NCI-H1930 (cell line): ENCODE measurements around the gene RASL12.
"Not testable (repeated sequence)": the region's sequence is repeated elsewhere in the genome, so short reads cannot be mapped to it uniquely, and the experiment has no call there.

Experiments used
- DNase-seq, 2 experiments: peaks; one replicate each; lab custom pipeline; 2025; lab: John Stamatoyannopoulos, UW

Gene RASL12

DNA sequence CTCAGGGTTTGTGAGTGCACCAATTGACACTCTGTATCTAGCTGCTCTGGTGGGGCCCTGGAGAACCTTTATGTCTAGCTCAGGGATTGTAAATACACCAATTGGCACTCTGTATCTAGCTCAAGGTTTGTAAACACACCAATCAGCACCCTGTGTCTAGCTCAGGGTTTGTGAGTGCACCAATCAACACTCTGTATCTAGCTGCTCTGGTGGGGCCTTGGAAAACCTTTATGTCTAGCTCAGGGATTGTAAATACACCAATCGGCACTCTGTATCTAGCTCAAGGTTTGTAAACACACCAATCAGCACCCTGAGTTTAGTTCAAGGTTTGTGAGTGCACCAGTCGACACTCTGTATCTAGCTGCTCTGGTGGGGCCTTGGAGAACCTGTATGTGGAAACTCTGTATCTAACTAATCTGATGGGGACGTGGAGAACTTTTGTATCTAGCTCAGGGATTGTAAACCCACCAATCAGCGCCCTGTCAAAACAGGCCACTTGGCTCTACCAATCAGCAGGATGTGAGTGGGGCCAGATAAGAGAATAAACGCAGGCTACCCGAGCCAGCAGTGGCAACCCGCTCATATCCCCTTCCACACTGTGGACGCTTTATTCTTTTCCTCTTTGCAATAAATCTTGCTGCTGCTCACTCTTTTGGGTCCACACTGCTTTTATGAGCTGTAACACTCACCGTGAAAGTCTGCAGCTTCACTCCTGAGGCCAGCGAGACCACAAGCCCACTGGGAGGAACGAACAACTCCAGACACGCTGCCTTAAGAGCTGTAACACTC is 8.0 kb upstream of the RASL12 start:
- DNase-seq: not testable (repeated sequence)

DNA sequence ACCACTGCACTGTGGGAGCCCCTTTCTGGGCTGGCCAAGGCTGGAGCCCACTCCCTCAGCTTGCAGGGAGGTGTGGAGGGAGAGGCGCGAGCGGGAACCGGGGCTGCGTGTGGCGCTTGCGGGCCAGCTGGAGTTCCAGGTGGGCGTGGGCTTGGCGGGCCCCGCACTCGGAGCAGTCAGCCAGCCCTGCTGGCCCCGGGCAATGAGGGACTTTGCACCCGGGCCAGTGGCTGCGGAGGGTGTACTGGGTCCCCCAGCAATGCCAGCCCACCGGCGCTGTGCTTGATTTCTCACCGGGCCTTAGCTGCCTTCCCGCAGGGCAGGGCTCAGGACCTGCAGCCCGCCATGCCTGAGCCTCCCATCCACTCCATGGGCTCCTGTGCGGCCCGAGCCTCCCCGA is 7.2 kb upstream of the RASL12 start:
- DNase-seq: not testable (repeated sequence)

DNA sequence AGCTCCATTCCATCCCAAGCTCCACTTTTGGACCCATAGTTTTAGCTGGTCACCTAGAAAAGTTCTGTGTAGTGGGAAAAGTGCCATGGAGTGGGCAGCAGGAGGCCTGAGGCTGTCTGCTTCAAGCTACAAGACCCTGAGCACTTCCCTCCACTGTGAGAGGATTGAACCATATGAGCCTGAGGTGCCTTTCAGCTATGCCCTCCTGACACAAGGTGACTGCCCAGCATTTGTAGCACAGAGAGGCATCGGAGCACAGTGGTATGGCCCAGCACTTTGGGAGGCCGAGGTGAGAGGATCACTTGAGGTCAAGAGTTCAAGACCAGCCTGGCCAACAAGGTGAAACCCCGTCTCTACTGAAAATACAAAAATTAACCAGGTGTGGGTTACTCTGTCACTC is 4.8 kb upstream of the RASL12 start:
- DNase-seq: no peak

DNA sequence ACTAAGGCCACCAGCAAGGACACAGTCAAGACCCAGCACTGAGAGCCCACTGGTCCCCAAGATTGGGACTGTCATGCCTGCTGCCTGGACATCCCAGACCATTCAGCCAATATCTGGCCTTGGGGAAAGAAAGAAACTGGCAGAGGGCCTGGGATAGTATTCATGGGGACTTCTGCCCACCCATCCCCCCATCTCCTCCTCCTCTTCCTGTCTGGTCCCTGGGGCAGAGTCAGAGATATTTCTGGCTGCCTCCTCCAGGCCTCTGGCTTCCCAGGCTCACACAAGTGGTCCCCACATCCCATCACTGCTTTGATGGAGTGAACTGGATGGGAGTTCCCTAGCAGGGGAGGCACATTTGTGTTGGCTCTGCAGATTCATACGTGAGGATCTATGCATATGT is 4.2 kb upstream of the RASL12 start:
- no peak for DNase-seq

DNA sequence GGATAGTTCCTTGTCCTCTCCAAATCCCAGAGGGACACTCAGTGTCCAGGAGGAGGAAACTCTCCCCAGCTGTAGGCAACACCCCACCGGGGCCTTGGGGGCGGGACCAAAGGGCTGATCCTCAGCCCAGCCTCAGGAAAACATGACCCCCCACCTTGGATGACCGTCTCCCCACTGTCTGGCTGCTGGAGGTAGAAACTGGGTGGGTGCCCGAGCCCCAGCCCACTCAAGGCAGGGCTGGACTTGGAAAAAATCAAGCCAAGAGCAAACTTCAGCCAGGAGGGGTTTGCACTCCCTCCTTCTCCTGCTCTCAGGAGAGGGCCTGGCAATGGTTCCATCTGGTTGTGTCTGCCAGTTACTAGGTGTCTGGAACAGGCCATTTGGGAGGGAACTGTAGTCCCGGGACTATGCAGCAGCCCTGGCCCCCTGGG is 3.6 kb upstream of the RASL12 start:
- DNase-seq: no peak

DNA sequence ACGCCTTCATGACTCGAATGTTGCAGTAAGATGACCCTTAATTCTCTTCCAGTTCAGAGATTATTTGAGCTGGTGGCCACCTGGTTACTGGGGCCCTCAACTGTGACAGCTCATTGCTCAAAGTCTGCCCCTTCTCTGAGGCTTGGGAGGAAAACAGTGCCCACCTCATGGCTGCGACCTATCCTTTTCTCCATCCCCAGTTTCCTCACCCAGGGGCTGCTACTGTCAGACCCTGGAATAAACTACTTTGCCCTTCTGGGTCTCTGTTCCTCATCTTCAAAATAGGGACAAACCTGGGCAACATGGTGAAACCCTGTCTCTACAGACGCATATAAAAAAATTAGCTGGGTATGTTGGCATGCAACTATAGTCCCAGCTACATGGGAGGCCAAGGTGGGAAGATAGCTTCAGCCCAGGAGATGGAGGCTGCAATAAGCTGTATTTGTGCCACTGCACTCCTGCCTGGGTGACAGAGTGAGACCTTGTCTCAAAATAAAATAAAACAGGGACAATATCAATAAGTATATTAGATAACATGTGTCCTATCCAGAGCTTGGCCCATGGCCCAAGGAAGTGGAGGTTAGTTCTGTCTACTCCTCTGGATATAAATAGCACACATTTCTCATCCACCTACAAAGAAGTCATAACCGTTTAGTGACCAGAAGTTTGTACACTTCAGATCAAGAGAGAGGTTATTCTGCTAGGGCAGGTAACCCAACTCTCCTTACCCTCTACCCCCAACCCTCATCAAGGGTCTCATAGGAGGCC is 2.2 kb upstream of the RASL12 start:
- no peak for DNase-seq

DNA sequence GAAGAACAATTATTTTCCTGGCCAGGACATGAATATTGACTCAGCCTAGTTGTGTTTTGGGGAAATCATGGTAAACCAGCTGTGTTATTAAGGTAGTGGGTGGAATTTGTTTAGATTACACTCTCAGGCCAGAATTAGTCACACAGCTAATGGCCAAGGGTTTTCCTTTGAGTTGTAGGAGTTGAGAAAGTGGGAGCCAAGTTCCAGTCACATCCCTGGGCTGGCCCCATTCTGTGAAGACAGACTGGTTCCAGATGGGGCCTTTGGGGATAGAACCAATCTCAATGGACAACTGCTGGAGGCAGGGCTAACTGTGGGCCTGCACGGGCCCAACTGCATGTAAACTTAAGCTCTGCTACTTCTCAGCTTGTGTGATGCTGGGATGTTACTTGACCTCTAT is 1.4 kb upstream of the RASL12 start:
- DNase-seq: no peak

DNA sequence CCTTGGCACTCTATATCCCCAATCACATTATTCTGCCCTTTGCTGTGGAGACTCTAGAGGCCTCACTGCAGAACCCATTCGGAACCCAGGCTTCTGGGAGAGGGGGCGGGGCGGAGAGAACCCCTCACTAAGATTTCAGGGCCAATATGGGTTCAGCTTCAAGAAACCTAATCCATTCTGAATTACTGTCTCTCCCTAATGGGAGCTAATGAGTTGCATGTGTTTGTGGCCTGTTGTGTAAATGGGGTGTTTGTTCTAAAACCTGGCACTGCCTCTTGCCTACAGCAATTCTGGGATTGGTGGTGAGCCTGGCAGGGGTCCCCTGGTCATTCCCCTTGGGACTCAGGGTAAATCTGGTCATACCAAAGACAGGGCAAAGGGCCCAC is 605 bp upstream of the RASL12 start:
- no peak for DNase-seq

DNA sequence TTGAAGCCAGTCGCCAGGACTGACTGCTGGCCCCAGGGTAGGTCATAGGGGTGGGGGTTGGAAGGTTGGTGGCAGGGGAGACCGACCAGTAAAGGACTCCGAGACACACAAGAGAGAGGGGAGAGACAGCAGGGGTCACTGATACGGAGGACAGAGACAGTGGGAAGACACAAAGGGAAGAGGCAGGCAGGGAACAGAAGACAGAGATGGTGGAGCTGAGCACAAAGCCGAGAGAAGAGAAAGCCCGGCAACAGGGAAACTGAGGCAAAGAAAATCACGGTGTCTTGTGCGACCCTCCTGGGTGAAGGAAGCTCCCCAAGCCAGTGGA is 510 bp downstream of the RASL12 start:
- no peak for DNase-seq

DNA sequence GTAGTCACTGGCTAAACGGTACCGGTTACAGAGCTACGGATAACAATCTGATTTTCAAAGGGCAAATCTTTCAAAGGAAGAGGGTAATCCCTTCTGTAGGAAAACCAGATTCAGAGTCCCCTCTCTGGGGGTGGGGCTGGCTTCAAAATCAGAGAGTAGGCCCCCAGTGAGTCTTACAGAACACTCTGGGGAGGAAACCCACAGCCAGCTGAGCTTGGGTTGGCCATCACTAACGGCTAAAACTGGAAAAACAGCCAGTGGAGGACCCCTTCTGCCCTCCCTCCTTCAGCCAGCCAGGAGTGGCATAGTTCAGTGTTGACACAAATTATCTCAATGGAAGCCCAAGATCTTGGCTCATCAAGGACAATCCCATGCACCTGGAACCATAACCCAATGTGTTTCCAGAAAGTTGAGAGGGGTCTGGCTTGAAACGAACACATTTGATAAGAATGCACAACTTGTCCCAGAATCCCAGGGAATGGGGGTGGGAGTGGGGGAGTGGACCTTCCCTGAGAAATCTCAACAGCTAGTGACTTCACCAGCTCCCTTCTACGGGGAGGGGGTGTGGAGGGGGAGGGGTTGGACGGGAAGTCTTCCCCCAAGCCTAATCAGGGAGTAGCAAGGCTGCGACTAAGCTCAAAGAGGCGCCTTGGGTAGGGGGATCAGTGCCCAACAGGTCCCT is 1.0 kb downstream of the RASL12 start:
- DNase-seq: no peak

DNA sequence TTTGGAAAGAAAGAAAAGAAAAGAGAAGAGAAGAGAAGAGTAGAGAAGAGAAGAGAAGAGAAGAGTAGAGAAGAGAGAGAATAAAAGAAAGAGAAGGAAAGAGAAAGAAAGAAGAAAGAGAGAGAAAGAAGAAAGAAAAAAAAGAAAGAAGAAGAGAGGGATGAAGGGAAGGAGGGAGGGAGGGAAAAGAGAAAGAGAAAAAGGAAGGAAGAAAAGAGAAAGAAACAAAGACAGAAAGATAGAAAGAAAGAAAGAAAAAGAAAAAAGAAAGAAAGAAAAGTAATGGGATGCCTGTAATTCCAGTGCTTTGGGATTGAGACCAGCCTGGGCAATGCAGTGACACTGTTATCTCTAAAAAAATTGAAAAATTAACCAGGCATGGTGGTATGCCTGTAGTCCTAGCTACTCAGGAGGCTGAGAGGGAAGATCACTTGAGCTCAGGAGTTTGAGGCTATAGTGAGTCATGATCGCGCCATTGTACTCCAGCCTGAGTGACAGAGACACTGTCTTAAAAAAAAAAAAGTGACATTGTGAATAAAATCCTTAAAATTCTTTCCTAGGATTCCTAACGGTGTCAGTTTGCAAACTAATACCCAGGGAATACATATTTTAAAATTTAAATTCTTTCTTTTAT is 1.7 kb downstream of the RASL12 start:
- DNase-seq: no peak

DNA sequence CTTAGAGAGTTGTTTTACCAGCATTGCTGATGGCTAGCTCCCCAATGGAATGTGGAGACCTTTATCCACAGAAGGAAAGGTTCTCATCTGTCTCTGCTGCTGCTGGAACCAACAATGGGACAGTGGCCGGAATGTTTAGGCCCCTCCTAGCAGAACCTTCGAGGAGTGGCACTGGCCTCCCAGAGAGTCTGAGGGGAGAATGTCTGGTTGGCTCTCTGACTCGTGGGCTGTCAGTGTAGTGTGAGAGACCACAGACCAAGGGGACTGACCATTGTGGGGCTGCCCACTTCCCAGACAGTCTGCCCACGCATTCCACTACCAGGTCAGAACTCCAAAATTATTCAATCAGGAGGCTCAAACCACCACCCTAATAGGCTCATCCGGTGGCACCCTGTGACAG is 5.1 kb downstream of the RASL12 start:
- no peak for DNase-seq

DNA sequence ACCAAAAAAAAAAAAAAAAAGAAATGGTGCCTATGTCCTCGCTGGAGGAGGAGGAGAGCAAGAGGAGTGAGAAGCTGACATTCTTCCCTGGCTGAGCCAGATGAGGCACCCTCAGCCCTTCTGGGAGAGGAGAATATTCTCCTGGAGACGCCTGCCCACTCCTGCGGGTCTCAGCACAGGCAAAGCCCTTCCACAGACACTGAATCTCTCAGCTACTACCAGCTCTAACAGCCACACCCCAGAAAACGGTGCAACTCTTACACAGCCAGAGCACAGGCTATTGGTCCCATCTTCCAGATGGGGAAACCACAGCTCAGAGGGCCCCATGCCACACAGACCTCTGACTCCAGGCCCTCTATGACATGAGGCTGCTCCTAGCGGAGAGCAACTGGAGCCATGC is 5.7 kb downstream of the RASL12 start:
- DNase-seq: no peak

DNA sequence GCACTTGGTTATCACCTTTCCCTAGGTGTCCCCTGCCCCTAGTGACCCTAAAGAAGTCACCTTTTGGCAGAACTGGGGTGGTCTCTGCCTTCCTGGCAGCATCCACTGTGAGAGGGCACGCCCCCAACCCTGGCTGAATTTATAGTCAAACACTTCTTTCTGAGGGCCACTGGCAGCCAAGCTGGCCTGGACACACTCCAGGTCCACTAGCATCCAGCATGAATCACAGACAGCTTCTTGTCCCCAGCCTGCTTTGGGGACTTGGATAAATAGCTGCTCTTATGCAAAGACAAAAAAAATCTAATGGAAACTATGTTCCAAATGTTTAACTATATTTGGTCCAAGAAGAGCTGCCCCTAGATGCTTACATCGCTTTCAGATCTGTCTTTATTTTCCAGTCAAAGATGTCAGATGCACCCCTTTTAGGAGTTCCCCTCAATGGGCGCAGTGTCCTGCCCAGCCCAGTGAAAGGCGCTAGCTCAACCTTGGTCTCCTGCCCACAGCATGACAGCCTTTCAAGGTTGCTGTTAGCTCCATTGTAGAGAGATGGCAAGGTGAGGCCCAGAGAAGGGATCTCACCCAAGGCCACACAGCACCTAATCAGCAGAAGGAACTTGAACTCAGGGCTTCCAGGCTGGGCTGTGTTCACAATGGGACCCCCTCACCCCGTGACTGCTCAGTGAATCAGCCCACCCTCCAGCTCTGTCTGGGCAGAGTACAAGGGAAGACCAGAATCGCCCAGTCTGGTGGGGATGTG is 7.0 kb downstream of the RASL12 start:
- no peak for DNase-seq

DNA sequence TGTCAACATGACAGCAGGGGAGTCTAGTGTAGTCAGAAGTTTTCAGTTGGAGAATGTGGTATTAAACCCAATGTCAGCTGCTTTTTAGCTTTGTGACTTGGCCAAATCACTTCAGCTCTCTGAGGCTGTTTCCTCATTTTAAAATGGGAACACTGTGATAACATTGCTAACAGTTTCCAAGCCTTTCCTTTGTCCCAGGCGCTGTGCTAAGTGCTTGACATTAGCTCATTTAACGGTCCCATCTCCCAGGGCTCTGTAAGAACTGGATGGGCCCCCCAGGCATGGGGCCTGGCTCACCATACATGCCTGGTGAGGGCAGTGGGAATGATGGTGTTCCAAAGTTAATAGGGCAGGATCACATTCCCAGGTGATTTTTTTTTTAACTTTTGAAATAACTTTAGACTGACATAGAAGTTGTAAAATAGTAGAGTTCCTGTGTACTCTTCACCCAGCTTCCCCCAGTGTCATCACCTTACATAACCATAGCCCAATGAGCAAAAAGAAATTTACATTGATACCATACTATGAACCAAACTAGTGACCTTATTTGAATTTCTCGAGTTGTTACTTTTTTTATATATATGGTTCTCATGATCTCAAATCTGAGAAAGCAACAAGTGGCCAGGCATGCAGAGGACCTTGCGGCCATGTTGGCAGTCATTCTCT is 7.7 kb downstream of the RASL12 start:
- no peak for DNase-seq

DNA sequence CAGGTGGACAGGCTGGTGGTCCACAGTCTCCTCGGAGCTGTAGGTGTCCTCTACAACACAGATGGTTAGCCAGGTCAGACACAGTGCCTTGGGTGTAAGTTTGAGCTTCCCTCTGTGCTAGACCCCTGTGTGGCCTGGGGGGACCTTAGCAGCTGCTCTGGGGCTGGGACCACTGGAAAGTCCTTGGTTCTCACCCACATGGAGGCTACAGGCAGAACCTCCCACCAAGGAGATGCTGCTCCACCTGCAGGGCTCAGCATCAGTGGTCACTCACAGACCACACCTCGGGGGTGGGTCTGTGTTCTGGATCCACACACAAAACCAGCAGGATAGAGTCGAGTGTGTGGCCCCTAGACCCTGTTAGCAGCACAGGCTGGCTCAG is 8.4 kb downstream of the RASL12 start:
- DNase-seq: no peak

DNA sequence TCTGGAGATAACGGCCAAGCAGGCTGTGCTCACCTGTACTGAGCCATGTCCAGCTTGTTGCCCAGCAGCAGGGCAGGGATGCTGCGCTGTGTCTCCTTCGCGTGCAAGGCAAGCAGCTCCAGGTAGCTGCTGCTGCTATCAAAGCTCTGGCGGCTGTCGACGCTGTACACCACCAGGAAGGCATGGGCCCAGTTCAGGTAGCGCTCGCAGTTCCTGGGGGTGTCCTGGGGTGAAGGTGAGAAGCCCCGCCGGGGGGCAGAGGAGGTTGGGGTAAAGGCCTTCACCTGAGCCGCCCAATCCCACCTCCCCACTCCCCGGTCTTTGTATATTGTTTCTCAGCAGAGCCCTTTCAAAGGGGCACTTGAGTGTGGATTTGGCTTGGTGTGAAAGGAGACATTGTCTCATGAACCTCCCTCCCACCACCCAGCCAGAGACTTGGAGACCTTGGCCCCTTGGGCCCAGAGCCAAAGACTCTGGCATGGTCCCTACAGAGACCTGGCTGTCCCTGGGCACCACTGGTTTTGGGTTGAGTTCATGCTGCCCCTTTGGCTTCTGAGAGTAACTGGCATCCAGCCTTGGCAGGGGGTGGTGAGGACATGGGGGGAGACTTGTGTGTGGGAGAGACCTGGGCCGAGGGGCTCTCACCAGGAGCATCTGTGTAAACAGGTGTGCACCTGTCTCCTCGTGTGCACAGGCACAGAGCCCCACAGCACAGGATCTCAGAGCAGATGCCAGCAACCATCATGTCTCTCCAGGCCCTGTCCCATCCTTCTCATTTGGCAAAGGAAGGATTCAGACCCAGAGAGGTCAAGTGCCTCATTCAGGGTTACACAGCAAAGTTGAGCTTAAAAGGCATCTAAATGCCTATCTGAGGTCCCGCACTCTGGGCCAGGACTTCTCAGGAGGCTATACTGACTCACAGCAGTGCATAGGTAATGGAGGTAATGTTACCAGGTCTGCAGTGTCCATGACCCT is 9.1 kb downstream of the RASL12 start:
- DNase-seq: no peak

DNA sequence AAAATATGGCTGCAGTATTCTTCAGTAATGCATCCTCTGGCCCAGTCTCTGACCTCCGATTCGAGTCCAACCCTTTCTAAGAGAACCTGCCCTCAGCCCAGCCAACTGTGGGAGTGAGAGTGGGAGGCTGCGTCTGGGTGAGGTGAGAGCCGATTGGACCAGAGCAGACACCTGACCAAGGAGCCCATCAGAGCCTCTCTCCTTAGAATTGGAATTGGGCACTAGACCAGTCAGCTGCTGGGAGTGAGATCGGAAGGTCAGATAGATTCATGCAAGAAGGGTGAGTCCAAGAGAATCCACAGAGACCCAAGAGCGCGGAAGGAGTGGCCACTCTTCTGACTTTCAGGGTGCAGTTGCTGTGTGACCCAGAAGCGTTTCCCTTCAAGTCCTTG is 10.2 kb downstream of the RASL12 start:
- DNase-seq: no peak

DNA sequence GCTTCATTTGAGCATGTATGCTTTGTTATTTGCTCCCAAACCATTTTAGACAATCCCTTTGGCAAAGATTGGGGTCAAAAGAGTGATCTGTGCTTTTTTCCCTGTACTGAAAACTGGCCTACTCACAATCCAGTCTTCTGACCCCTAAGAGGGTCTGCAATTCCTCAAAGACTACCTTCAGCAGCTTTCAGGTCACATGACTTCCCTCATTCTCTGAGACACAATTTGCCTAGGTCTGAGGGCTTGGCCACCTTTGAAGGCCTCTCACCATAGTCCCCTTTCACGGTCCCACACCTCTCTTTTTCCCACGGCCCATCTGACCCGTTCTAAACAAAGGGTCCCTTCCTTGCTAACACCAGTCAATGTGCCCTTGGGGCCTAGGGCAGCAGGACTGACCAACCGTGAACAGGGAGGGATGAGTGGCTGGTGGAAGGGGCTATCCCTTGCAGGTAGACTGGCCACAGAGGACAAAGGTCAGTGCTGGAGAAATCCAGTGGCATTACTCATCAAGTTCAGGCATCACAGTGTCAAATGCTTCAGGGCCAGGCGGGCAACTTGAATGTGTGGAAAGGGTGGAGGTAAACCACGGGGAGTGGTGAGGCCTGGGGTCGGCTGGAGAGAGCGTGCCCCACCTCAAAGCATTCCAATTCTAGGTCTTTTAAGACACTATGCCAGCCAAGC is 10.8 kb downstream of the RASL12 start:
- DNase-seq: no peak

DNA sequence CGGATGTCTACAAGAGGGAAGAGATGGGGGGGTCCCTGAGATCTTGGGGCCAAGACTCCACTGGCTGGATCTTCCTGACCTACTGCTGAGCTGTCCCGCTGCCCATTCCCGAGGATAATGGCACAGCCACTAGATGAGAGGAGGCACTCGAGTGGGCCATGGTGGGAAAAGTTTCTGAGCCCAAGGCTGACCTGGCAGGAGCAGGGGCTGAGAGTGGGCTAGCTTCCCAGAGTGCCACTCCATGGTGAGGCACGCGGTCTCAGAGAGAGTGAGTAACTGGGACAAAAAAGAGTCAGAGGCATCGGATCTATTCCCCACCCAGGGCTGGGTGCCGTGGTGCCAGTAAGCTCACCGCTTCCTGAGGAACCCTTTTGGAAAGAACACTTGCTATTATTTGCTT is 11.7 kb downstream of the RASL12 start:
- no peak for DNase-seq
